CD4-positive, alpha-beta T cell treated with Interleukin-10 for 1 hour (primary cell): Measurements from ENCODE around the gene ITGA6.
"Not testable (repeated sequence)": the region's sequence is repeated elsewhere in the genome, so short reads cannot be mapped to it uniquely, and the experiment has no call there.

Experiments used
- DNase-seq: peaks from one replicate; pipeline ENCODE4 v3.0.0-alpha.2; 2020

ITGA6 gene

DNA sequence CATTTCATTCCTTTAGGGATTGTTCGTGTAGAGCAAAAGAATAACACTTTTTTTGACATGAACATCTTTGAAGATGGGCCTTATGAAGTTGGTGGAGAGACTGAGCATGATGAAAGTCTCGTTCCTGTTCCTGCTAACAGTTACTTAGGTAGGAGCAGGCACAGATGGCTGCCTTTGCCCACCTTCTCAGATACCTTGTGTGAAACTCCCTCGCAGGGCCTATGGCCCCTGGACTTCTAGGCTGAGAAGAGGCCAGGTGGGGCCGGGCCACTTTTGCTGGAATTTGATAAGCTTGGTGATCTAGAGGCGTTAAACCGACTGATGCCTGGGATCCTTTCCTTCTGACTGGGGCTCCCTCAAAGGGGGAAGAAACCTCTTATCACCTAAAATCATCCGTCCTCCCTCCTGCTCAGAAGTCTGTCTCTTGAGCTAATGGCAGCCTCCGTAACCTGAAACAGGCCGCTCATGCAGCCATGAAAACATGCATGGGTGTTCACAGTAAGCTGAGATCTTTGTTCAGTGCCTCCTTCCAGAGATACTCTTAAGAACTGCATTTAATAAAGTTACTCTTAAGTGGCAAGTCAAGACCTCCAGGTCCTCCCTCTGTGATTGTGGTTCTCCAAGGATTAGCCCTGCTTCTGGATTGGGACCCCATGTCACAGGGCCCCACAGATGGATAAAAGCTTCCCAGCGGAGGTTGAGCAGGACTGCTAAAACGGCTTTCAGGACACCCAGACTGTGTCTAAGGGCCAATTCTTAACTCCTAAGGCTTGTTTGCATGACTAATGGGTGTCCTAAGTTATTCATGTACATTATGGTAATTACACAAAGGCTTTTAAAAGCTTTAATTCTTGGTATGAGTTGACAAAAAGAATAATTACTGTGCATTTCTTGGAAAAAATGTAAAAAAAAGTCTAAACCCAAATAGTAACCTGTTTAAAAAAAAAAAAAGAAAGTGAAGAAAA is 43.9 kb downstream of the ITGA6 start:
- DNase-seq: no peak

DNA sequence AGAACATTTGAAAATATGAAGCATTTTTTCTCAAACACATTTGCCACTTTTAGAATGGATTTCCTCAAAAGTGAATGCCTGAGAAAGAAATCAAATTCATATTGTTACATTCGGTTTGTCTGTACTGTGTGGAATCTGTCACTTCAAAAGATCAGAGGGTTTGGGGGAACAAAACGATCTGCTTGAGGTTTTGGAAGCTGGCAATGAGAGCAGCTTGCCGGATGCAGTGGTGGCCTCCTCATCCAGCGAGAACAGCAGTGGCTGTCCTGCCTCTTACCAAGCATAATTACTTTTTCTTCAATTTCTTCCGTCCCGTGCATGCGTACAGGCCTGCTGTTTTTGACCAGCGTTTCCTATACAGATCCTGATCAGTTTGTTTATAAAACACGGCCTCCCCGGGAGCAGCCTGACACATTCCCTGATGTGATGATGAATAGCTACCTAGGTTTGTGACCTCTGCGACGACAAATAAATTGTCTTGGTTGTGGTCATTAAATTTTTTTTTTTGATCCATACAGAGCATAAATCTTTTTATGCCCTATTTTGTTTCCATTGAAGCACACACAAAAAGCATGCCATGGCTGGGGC is 45.2 kb downstream of the ITGA6 start:
- no peak for DNase-seq

DNA sequence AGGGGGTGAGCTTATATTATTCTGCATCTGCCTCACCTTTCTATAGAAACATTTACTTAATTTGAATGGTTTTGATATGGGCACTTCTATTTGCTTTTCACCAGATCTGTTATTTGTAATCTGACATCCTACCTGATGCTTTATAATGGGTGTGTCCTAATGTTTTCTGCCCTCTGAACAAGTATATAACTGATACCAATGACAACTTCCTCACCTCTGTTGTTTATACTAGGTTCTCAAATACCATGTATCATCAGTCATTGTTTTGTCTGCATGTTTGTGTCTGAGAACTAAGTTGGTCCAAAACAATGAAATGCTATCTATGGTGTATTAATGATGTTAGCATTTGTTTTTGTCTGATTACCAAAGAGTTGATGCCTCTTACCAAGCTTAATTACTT is 45.8 kb downstream of the ITGA6 start:
- DNase-seq: no peak

DNA sequence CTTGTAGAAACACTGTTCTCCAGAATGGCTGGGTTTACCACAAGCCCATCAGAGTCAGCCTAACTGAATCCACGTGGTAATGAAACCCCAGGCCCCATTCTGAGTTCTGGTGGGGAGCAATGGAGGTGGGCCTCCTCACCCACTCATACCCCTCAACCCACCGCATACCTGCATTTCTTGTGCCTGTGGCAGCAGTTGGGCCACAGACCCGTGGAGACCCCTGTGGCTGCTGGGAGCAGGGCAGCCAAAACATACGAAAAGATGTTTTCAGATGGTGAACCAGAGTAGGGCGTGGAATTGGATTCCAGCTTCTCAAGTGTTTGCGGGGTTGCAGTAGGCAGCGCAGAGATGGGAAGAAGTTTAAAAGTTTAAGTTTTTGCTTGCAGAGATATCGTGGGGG is 51.0 kb downstream of the ITGA6 start:
- no peak for DNase-seq

DNA sequence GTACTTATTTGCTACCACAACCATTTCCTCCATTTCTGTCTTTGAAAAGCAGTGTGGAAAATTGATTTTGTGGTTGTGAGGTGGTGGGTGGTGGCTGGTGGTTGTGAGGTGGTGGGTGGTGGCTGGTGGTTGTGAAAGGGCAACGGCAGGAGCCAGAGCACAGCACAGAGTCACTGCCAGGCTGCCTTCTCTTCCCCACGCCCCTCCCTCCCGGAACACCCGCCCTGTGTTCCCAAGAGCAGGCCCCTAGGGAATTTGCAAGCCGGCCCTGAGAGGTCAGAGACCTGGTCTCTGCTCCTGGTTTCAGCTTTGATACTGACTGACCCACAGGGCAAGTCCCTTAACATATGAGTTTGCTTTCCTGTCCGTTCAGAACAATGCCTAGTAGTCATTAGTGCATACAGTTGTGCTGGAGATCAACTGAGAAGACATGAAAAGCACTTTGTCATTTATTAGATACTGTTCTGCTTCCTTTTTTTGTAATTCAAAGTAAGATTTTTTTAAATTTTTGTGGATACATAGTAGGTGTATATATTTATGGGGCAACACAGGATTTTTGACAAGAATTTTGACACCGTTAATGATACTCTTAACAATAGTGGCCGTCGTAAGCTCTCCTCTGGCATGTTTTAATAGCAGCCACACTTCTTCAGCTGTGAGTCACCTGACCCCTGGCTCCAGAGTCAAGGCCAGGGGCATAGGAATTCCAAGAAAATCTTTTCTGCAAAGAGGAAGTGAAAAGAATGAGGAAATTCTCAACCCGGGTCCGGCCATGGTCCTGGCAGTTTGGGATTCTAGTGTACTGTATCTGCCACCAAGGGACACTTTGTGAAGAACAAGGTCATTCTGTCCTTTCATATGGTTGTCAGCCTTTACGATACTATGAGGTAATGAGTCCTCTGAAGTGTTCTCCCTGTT is 53.2 kb downstream of the ITGA6 start:
- DNase-seq: no peak

DNA sequence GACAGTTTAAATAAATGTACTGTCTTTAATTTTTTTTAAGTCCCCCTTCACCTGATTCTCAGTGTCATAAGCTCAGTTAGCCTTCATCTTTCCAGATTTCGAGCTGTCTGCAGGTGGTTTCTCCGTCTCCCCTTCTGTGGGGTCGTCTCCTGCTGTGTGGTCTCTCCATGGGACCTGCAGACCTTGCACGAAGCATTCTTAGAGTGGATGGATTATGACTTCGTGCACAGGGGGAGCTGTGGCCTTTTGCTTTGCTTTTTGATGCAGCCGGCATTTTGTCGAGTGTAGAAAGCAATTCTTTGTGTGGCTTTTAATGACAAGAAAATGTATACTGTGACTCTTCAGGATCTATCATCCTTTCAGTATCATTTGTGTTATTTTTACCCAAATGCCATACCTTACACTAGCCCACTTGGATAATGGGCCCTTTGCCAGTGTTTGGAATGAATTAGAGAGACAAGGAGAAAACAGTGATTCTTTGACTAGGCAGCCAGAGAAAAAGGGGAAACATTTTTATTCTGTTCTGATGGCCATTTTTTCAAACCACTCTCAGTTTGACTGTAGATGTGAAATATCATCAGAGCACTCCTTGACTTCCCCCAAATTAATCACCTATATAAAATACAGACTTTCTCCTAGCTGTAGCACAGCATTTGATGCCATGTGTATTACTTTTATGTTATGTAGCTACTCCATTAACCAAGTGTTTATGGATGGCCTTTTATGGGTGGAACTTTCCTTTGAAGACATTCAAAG is 54.3 kb downstream of the ITGA6 start:
- no peak for DNase-seq

DNA sequence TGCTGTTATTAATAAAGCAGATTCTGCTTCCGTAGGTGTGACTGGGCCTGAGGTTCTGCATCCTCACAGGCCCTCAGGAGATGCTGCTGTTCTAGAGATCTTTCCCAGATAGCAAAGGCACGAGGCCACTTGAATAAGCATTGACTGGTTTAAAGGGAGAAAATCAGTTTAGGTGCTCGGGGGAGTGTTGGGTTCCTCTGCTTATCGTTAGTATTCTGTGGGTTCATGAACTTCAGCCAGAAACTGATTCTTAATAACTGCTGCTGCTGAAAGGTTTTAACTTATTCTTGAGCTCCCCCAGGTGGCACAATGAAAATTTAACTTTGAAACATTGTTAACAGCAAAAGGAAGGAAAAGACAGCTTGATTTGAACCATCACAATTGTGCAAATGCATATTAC is 56.9 kb downstream of the ITGA6 start:
- peak; percentile 54 for DNase-seq

DNA sequence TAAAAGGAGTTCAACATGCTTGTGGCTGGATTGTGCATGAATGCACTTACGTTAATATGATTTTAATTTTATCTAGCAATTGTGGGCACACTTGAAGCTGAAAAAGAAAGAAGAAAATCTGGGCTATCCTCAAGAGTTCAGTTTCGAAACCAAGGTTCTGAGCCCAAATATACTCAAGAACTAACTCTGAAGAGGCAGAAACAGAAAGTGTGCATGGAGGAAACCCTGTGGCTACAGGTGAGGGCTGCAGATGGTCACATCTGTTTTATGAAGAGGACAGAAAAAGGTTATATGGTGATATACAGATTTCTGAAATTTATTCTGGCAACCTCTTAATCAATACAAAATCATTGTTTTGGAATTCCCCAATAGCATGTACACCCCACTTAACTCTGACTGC is 57.3 kb downstream of the ITGA6 start:
- no peak for DNase-seq

DNA sequence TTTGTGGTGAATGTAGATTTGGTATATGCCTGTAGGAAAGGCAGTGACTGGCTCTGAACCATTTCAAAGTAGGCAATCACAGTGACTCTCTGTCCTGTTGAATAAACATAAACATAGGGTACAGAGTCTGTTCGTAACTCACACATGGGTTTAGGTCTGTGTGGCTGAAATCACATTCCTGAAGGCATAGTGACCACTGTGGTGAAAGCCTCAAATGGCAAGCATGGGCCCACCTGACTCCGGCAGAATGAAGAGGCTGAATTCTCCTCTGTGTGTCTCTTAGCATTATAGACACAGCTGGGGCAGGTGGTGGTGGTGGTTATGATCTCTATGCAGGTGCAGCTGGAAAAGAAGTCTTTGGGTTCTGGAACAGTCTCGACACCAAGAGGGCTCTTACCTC is 61.2 kb downstream of the ITGA6 start:
- DNase-seq: no peak

DNA sequence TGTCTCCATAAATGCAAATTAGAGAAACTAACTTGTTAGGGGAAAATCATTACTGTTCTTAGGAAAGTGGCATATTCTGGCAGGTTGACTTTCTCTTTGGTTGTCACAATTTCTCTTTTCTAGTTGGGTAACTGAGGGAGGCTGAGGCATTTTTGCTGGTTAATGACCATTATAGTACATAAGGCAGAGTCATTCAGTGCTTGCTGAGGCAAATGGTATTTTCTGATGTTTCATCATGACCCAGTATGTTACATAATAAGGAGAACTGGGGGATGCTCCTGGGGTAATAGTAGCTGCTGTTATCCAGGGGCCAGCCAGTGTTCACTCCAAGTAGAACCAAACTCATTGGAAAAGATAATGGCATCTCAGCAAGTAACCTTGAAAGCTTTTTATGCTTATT is 62.3 kb downstream of the ITGA6 start:
- DNase-seq: no peak

DNA sequence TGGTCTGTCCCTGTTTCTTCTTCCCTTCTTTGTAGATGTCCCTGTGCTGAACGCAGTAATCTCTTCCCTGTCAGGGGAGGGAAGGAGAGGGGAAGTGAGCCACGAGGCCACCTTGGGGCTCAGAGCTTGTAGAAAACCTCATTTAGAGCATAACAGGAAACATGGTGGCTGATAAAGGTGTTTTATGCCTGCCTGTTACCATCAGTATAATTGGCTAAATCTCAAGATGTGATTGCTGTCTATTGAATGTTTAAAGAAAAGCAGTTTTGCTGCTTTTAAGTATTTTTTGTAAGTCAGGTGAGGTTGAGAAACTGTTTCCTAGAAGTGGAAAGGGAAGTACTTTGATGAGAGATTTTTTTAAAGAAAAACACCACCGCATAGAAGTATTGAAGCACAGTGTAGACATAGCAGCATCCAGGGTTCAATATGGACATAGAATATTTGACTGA is 68.8 kb downstream of the ITGA6 start:
- DNase-seq: peak; percentile 63

DNA sequence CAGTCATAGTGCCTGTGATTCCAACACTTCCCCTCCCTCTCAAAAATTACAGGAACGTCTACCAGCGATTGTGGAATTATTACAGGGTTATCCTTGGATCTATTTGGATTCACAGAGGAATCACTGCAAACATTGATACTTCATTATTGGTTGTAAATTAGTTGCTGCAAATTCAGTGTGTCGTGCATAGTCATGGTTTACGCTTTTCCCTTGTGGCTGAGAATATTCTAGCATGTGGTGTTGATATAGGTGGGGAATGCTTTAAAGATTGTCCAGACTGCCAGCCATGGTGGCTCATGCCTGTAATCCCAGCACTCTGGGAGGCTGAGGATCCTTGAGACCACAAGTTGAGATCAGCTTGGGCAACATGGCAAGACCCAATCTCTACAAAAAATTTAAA is 79.8 kb downstream of the ITGA6 start:
- DNase-seq: no peak

DNA sequence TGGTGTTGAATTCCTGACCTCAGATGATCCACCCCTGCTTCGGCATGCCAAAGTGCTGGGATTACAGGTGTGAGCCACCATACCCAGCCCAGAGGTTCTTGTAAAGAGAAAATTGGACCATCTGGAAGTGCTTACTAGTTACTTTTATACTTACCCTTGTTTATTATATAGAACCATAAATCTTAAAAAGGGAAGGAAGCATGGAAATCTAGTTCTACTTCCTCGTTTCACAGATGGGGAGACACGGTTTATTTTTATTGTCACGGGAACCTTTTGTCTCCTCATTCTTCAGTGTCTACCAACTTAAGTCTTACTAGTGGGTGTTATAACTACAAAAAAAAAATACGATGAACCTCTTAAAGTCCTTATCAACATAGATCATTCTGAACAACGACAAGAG is 82.7 kb downstream of the ITGA6 start:
- DNase-seq: no peak

DNA sequence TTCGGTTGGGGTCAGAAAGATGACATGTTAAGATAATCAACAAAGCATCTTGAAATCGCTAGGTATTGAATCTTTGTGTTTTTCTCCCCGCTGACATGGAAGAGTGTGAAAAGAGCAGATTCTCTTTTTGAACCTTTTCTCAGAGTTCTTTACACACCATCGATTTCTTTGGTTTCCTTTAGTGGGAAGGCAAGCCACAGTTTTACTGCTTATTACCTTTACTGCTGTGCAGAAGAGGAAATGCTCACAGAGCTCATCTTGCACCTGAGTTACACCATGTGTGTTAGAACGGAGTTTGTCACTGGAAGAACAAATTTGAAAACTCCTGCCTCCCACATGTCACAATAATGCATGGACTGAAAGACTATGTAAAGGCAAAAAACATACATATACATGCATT is 83.2 kb downstream of the ITGA6 start:
- DNase-seq: no peak

DNA sequence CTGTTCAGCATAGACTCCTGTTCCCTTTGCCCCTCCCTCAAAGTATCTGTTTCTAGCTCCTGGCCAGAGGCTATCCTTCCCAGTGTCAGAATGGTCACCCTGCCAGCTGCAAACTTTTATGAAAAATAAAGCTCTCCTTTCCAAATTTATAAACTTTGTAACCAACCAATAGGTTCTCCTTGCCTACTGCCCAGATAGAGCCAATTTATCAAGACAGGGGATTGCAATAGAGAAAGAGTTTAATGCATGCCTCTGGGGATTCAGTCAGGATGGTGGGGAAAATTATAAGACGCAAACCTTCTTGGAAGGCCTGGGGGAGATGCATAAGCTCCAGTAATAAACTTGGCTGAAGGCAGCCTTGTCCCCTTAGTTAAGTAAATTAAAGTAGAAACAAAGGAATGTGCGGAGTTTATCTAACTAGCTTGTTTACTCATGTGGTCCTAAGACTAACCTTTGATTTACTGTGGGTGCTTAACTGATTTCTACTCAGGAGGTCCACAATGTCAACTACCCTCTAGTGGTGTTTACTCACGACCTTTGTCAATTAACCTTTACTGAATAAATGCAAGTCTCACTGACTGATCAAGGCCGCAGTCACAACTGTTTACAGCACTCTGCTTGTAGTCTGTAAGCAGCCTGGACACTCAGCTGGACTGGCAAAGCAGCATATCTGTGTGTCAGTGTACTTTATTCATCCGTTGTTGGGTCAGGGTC is 85.6 kb downstream of the ITGA6 start:
- DNase-seq: no peak

DNA sequence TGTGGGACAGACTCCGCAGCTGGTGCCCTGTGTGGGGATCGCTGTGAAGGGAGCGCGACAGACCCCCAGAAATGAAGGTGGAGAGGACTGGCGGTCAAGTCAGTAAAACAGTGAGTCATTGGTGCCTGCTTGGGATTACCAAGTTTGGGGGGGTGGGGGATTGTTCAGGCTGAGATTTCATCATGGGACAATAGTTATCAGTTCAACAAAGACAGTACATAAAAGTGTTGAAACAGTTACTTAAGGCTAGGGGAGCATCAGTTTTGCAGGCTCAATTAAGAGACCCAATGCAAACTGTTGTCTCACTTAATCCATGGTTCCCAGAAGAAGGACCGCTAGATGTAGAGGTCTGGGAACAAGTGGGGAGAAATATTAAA is 86.1 kb downstream of the ITGA6 start:
- no peak for DNase-seq

DNA sequence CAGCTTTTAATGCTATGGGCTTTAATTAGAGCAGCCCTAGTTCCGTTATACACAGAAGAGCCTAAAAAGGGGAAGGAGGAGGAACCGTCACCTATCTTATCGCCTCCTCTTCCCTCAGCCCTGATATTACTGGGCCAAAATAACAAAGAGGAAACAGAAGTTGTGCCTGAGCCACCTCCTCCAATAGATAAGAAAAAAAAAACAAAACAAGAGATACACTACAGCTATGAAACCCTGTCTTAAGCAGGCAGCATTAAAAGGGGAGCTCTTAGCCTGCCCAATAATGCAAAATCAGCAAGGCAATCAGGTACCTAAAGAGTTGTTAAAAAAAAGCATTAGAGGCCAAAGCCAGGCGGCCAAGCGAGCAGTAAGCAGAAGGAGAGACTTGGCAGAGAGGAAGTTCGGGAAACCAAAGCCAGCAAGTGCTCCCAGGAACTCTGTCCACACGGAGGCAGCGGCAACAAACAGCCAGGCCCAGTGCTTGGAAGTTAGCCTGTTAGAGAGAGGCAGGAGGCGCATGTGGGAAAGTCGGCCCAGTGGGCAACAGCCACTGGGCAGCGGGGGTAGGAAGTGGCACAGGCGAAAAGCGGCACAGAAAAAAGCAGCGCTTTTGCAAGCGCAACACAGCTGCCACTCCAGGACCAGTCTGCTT is 86.7 kb downstream of the ITGA6 start:
- DNase-seq: no peak

DNA sequence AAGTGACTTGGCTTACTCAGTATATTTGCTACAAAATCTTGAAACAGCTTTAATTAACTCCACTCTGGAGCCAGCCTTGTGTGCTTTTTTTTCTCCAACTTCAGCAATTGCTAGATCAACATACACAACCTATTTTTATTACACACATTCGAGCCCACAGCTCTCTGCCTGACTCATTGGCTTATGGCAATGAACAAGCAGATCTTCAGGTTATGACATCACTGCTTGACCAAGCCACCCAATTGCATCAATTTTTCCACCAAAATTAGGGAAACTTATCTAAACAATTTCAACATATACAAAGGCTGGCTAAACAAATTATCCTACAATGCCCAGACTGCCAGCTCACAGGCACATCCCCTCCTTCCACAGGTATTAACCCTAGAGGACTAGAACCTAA is 88.9 kb downstream of the ITGA6 start:
- DNase-seq: no peak

DNA sequence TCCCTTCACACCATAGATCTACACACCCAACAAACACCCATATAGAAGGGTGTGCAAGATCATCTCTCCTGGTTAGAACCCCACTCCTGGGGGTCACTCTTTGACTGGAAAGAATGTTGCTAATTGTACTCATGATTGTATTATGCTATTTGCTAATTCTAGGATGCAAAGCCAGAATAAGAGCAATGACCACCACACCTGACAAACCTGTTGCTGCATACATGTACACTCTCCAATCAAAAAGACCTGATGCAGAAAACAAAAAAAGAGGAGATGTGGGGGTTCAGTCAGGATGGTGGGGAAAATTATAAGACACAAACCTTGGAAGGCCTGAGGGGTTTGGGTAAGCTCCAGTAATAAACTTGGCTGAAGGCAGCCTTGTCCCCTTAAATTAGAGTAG is 91.6 kb downstream of the ITGA6 start:
- no peak for DNase-seq

DNA sequence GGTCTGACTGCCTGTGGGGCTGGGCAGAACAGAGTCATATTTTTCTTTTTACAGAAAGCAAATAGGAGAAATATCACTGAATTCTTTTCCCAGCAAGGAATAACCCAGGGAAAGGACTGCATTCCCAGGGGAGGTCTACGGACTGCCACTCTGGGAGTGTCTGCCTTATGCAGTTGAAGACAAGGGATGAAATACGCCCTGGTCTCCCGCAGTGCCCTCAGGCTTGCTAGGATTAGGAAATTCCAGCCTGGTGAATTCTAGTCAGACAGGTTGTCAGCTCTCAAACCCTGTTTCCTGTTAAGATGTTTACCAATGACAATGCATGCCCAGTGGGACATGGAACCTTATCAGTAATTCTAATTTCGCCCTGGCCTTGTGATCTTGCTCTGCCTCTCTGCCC is 98.2 kb downstream of the ITGA6 start:
- no peak for DNase-seq

DNA sequence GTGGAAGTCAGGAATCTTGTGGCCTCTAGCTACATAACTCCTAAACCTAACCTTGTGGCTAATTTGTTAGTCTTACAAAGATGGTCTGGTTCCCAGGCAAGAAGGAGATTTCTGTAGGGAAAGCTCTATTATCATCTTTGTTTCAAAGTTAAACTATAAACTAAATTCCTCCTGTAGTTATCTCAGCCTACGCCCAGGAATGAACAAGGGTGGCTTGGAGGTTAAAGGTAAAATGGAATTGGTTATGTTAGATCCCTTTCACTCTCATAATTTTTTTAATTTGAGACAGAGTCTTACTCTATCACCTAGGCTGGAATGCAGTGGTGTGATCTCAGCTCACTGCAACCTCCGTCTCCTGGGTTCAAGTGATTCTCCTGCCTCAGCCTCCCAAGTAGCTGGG is 103.9 kb downstream of the ITGA6 start:
- DNase-seq: no peak

DNA sequence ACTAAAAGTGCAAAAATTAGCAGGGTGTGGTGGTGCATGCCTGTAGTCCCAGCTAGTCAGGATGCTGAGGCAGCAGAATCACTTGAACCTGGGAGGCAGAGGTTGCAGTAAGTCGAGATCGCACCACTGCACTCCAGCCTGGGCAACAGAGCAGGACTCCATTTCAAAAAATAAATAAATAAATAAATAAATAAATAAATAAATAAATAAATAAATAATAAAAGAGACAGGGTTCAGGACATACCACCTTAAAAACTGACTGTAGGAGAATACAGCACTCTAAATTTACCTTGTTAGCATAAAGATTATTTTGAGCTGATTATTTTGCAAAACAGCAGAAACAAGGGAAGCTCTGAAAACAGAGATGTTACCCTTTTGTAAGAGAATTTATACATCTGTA is 105.1 kb downstream of the ITGA6 start:
- DNase-seq: not testable (repeated sequence)
